Activated T-cell treated with anti-CD3 and anti-CD28 coated beads, Interleukin-2, amount 50 U/mL, for 48 hours (primary cell): ENCODE data around the gene UBE2G2.

Experiments used
- DNase-seq, 2 experiments: peaks; one replicate each; pipeline ENCODE4 v3.0.0-alpha.2; 2020

The UBE2G2 gene

DNA sequence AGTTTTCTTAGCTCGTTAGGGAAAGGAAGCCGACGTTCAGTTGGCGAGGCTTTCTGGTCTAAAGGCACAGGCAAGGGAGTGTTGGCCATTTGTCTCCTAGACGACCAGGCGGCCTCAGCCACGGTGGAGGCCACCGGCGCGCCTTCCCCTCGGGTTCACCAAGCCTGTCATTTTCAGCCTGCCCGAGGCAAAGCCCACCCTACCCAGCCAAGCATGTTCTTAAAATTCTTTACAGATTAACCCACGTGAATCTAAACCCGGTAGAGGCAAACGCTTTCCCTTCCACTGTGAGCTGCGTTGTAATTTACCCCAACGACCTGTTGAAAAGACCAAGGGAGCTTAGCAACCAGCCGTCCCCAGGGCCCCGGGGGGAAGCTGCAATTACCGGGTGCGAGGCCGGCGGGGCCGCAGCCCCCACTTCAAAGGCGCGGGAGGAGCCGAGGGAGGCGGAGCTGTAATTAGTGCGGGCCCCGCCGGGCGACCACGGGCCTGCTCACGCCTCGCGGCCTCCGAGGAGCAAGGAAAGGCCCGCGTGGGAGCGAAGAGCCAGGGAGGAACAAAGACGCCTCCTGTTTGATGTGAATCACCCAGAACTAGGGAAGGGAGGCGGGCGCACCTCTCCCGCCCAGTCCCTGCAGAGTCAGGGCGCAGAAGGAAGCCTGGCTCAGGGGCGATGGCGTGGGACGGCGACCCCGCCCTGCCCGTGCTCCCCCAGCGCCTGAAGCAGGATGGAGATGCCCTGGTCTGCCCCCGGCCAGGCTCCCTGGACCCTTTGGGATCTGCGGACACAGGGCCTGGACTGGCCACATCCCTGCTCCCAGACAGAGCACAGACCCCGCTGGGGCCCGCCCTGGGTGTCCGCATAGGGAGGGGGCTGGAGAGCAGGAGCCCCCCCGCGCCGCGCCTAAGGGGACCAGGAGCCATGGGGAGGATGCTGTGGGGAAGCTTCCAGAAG is 78.2 kb downstream of the UBE2G2 start:
- DNase-seq: peak in 1 of 2 experiments; percentile 23

DNA sequence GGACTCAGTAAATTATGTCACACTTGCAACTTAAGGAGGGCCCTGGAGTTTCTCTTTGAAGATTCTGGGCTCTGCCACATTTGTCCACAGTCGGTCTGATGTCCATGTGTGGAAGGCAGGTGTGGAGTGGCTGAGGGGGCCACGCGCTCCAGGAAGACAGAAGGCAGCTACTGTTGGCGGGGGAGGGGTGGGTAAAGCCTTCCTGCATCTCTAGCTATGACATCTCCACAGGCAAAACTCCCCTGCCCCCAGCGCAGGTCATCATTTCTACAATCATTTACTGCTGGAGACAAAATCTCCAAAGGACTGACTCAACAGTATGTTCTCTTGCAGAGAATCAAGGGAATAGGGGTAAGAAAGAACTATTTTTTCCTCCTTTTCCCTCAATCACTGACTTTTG is 78.9 kb downstream of the UBE2G2 start:
- no peak for DNase-seq

DNA sequence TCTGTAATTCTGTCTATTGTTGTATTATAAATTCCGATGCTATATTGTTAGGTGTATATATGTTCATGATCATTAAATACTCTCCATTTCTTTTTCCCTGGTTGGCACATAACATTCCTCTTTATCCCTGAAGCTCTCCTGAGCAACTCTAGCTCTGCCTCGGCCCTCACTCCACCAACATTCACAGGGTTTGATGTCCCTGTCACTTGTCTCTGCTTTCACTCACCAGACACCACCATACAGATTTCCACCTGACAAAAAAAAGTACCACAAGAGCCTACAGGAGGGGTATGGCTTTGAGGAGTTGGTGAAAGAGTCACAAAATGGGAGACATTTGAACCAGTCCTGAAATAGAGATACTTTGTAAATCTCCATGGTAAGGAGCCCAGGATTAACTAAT is 81.5 kb downstream of the UBE2G2 start:
- DNase-seq: no peak
